Measurements from ENCODE around the gene ALDH16A1.
"Not testable (repeated sequence)": the region's sequence is repeated elsewhere in the genome, so short reads cannot be mapped to it uniquely, and the experiment has no call there.

The ALDH16A1 gene

GRCh38 chr19:49462492-49462891 lies 9.5 kb downstream of the ALDH16A1 start:
- no peak for DNase-seq (ENCODE audit: low read depth in 3 of 3)

GRCh38 chr19:49463960-49464740 lies 11.1 kb downstream of the ALDH16A1 start:
- no peak for DNase-seq (ENCODE audit: low read depth in 3 of 3)

- no peak for DNase-seq (ENCODE audit: low read depth in 3 of 3)
These were observed 12.3 kb downstream of the ALDH16A1 start for GRCh38 chr19:49465371-49465770.

GRCh38 chr19:49468199-49468598 lies 15.2 kb downstream of the ALDH16A1 start:
- DNase-seq (ENCODE audit: low read depth in 3 of 3), result no peak

- DNase-seq (ENCODE audit: low read depth in 3 of 3), result peak in 1 of 3 experiments; percentile 67
These were observed 15.9 kb downstream of the ALDH16A1 start for GRCh38 chr19:49468746-49469447.

GRCh38 chr19:49469828-49470614 lies 17.0 kb downstream of the ALDH16A1 start:
- DNase-seq (ENCODE audit: low read depth in 3 of 3), result peak in 1 of 3 experiments; percentile 80

- DNase-seq (ENCODE audit: low read depth in 3 of 3), result no peak
These were observed 17.6 kb downstream of the ALDH16A1 start for GRCh38 chr19:49470615-49470978.

- DNase-seq (ENCODE audit: low read depth in 3 of 3), result no peak
These were observed 19.9 kb downstream of the ALDH16A1 start for GRCh38 chr19:49472936-49473335.

GRCh38 chr19:49473501-49473867 lies 20.5 kb downstream of the ALDH16A1 start:
- not testable (repeated sequence) for DNase-seq (ENCODE audit: low read depth in 3 of 3)

- peak; percentile 79 to 86 (median 82) for DNase-seq (ENCODE audit: low read depth in 3 of 3)
These were observed 21.0 kb downstream of the ALDH16A1 start, which contains the start of gene FLT3LG for GRCh38 chr19:49473868-49474541. Gene FLT3LG, plus strand, starts transcription at chr19:49474215. Its CDS starts 425 bp downstream, at chr19:49474640.

- DNase-seq (ENCODE audit: low read depth in 3 of 3), result no peak
These were observed 21.5 kb downstream of the ALDH16A1 start for GRCh38 chr19:49474542-49474924.

- DNase-seq (ENCODE audit: low read depth in 3 of 3), result peak in 1 of 3 experiments; percentile 12
These were observed 22.3 kb downstream of the ALDH16A1 start for GRCh38 chr19:49475191-49475917.

- peak in 1 of 3 experiments; percentile 83 for DNase-seq (ENCODE audit: low read depth in 3 of 3)
These were observed 23.2 kb downstream of the ALDH16A1 start for GRCh38 chr19:49475995-49476880.

- no peak for DNase-seq (ENCODE audit: low read depth in 3 of 3)
These were observed 27.1 kb downstream of the ALDH16A1 start for GRCh38 chr19:49479975-49480628.

- no peak for DNase-seq (ENCODE audit: low read depth in 3 of 3)
These were observed 28.1 kb downstream of the ALDH16A1 start for GRCh38 chr19:49481020-49481683.

- DNase-seq (ENCODE audit: low read depth in 3 of 3), result no peak
These were observed 33.2 kb downstream of the ALDH16A1 start for GRCh38 chr19:49486232-49486631.

GRCh38 chr19:49486710-49487276 lies 33.8 kb downstream of the ALDH16A1 start:
- no peak for DNase-seq (ENCODE audit: low read depth in 3 of 3)

- peak; percentile 99 to 100 (median 99) for DNase-seq (ENCODE audit: low read depth in 3 of 3)
These were observed 34.4 kb downstream of the ALDH16A1 start, which contains the start of gene RPL13A for GRCh38 chr19:49487277-49488045. Gene RPL13A, plus strand, starts transcription at chr19:49487608. Its CDS starts 22 bp downstream, at chr19:49487630.

Measured in stimulated activated CD4-positive, alpha-beta T cell treated with anti-CD3 and anti-CD28 coated beads, TNF-alpha, amount 100 ng/mL, for 24 hours (primary cell).